GM21825 (cell line): ENCODE data around the gene TTLL5.
"Not testable (repeated sequence)": the region's sequence is repeated elsewhere in the genome, so short reads cannot be mapped to it uniquely, and the experiment has no call there.

ENCODE experiments used
- ATAC-seq: cut with Tn5 transposase; IDR thresholded peaks from one replicate; pipeline ENCODE4 v1.9.1; 2021; ENCODE audit warnings: mild to moderate bottlenecking, moderate library complexity; ENCODE audit not compliant: unreplicated experiment

TTLL5 gene

DNA sequence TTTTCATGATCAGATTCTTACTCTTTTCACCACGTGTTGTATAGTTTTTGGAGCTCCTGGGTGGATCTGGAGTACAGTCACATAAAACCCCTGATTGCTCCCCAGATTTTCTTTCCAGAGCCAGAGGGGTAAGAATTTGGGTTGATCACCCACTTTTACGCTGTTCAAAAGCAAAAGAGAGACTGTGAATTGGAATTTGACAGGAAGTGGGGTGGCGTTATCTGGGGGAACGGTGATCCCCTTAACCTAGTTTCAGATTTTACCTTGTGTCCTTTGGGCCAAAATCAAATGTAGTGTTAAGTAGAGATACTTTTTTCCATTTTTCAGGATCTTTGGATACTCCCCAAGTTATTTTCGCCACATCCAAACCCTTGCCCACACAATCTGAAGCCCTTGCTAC, 245.2 kb downstream of the TTLL5 start:
- no peak for ATAC-seq

- no peak for ATAC-seq
These were observed 245.7 kb downstream of the TTLL5 start for GRCh38 chr14:75906680-75907280.

DNA sequence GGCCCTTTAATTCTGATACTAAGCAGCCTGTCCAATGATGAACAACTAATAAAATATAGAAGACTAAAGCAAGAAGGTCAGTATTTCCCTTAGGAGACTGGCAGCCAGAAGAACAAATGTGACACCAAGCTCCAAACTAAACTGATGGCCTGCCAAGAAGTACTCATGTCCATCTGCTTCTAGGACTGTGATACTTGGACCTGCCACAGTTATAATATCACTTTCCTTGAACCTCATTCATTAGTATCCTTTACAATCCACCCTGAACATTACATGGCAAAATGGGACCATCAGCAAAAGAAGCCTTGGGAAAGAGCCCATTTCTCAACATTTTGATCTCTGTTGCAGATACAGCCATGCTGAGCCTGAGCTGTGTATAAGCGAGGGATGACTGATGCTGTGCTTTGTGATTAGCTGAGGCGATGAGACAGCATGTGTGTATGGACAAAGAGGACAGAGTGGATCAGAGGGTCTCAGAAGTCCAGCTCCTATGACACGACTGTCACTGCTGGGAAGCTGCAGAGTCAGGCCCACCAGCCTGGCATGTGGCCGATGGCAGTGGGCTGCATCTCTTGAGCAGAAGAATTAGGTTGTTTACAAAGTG, 246.8 kb downstream of the TTLL5 start:
- ATAC-seq, result no peak

DNA sequence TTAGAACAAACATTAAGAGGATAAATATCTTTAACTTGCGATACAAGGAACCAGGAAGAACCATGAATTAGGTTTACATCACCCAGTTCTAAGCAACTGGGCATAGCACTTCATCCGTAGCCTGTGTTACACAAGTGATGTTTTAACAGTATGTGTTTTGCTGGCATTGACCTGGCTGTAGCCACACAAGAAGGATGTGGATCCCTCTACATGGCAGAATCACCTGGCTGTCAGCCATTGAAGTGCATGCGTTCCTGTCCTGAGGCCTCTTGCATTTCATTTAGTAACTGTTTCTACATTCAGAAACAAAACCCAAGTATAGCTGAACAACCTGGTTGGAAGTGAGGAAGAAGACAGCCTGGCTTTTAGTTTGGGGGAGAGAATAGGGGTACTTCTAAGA, 248.6 kb downstream of the TTLL5 start:
- no peak for ATAC-seq

GRCh38 chr14:75910048-75910447, 249.0 kb downstream of the TTLL5 start:
- ATAC-seq, result no peak

DNA sequence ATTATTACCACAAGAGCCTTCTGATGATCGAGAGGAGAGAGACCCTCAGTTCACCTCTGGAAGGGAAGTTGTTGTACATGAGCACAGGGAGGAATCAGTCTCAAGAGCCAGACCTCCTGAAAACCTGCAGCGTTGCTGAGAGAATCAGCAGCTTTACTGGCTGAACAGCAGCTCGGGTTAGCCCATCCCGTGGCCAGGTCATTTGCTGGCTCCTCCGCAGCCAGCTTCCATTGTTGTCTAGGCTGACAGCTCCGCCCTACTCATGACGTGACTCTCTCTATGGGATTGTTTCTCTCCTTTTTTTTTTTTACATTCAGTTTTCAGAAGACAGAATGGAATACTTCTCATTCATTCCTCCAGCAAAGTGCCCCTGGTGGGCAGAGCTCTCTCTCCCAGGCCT, 250.8 kb downstream of the TTLL5 start:
- no peak for ATAC-seq

DNA sequence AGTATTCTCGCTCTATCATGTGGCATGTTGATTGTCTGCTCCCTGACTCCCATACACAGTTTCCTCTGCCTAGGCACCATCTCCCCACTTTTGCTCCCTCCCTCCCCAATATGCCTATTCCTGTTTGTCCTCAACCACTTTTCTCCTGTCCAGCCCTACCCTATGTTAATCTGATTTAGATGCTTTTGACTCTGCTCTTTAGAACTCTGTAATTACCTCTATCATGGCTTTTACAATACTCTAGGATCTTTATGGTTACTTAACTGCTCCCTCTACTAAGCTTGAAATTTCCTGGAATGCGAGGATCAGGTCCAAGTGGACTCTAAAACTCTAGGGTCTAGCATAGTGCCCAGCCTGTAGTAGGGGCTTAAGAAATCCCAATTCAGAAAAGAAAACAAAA, 252.1 kb downstream of the TTLL5 start:
- ATAC-seq, result no peak

DNA sequence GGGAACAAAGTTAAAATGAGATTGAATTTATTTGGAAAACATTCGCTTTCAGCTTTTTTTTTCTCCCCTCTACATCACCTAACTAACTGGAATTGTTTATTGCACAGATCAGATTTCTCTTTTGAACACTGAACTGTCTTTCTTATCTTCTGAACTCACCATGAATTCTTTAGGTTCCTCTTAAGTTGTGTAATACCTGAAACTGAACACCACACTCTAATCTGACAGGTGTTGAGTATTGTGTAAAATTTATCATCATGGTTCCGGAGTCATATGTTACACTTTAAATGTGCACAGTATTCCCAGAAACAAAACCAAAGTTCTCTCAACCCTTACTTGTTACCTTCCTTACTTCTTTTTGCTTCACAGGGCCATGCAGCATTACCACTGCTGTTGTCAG, 254.0 kb downstream of the TTLL5 start:
- no peak for ATAC-seq

DNA sequence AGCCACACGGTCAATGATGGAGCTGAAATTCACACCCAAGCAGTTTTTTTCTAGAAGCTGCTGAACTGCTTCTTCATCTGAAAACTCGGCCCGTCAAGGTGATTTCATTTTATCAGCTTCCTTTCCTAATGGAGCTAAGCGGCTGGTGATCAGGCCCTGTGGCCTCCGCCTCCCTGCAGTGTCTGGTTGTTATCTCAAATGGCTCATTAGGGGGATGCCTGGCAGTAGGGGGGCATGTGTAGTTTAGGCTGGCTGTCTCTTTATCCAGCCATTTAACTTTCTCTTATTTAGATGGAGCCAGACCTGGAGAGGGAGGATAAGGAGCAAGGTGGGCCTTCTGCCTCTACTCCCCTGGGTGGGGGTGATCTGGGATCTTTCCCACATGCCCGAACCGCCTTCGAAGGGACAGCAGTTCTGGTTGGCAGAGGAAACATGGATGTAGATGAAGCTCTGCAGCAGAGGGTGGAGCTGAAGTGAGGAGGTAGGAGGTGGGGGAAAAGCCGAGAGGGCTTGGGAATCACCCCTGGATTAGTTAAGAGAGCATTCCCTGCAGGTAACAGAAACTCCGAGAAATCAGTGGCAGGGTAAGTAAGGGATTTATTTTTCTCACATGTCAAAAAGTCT, 256.4 kb downstream of the TTLL5 start:
- no peak for ATAC-seq

DNA sequence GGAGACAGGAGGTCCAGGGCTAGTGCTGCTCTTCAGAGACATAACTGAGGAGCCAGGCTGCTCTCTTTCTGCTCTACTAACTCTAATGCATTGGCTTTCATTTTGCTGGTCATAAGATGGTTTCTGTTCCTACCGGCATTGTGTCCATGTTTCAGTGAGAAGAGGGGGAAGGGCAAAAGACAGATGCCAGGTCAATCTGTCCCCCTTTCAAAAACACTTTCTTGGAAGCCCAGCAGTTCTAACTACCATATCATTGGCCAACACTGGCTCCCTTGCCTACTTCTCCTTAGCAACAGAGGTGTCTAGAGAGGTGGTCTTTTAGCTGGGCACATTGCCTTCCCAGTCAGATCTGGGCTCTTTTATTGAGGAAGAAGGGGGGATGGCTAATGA, 256.9 kb downstream of the TTLL5 start:
- no peak for ATAC-seq

DNA sequence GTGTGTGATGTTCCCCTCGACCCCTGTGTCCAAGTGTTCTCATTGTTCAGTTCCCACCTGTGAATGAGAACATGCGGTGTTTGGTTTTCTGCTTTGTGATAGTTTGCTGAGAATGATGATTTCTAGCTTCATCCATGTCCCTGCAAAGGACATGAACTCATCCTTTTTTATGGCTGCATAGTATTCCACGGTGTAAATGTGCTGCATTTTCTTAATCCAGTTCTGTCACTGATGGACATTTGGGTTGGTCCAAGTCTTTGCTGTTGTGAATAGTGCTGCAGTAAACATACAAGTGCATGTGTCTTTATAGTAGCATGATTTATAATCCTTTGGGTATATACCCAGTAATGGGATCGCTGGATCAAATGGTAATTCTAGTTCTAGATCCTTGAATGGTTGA, 259.4 kb downstream of the TTLL5 start:
- ATAC-seq, result not testable (repeated sequence)

- ATAC-seq, result not testable (repeated sequence)
These were observed 264.2 kb downstream of the TTLL5 start for GRCh38 chr14:75925141-75925840.

DNA sequence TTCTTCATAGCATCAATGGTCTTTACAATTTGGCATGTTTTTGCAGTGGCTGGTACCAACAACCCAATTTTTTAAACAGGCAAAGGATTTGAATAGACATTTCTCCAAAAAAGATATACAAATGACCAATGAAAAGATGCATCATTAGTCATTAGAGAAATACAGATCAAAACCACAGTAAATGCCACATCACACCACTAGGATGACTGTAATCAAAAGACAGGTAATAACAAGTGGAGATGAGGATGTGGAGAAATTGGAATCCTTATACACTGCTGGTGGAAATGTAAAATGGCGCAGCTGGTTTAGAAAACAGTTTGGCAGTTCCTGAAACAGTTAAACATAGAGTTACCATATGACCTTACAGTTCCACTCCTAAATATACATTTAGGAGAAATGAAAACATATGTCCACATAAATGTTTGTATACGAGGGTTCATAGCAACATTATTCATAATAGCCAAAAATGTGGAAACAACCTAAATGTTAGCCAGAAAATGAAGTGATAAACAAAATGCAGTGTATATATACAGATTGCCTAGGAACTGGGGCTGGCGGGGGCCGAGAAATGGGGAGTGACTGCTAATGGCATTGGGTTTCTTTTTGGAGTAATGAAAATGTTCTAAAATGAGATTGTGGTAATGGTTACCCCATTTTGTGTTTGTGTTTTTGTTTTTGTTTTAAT, 265.5 kb downstream of the TTLL5 start:
- no peak for ATAC-seq

DNA sequence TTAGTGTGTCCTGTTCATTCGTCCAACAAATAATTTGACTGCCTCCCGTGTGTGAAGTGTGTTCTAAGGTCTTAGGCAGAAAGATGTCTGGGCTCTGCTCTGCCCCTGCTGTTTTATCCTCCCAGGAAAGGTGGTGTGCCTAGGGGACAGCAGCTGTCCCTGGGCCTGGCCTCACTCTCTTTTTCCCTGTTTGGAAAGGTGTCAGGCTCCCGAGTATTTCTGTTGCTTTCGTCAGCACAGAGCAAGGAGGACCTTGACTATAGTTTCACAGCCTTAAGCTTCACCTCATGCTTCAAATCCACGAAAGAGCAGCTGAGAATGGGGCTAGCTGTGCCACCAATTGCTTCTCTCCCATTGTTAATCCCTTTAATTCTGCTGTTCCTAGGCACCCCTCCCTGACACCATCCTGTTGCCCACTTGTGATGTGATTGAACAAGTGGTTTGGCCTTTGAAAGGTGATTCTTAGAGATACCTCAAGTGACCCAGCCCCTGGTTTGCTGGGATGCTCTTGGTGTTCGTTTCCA, 266.6 kb downstream of the TTLL5 start:
- ATAC-seq, result no peak

DNA sequence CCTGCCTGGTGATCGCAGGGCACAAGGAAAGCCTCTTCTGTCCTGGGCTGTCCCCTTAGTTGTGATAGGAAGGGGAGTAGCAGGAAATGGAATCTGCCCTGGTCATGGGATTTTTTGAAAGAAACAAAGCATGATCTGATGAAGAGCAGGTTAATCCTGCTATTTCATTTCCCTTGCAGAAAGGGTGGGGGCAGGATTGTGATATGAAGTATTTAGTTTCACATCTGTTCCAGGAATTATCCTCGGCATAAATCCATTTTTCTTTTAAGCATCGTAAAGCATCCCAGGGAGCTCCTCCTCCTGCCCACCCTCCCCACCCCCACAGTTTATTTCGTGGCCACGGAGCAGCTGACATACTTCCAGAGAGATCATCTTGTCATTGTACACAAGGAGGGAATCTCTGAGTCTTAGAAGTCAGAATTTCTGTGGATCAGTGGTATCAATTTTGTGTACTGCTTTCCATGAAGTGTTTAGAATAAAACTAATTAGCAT, 267.7 kb downstream of the TTLL5 start:
- ATAC-seq, result no peak

GRCh38 chr14:75933712-75934296, 272.8 kb downstream of the TTLL5 start:
- ATAC-seq, result no peak

GRCh38 chr14:75934998-75935628, 274.1 kb downstream of the TTLL5 start:
- no peak for ATAC-seq

DNA sequence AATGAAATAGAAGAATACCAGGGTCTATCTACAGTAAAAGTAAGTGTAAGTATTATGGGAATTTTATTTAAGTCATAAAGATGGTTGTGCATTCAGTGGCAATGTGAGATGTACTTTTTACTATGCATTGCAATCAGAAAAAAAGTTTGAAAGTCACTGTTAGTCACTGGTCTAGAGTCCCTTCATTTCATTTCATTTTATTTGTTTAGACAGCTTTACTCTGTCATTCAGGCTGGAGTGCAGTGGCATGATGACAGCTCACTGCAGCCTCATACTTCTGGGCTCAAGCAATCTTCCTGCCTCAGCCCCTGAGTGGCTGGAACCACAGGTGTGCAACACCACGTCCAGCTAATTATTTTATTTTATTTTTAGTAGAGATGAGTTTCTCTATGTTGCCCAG, 278.2 kb downstream of the TTLL5 start:
- no peak for ATAC-seq

DNA sequence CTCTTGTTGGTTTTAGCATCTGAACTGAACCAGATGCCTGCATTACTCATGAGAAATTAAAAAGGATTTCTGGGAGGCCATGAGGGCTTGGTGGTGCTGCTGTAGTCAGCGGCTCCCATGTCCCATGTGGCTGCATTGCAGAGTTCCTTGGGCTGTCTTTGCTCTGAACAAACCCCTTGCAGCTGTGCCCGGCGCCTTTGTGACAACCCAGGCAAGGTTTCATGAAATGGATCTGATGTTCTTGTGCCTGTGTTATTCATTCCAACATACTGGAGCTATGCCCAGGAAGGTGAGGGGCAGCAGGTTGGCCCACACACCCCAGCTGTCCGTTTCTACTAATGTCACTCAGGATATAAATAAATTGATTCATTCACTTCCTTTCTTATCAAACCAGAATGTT, 280.0 kb downstream of the TTLL5 start:
- no peak for ATAC-seq

- no peak for ATAC-seq
These were observed 283.7 kb downstream of the TTLL5 start for GRCh38 chr14:75944607-75945241.
